ENCODE measurements around the gene SEMA4D. TPM values are rescaled to one million over a fixed set of nuclear protein-coding genes. Genes with fewer than 3 reads are reported as not detected.

Gene SEMA4D
- total and polyA plus RNA-seq, 9 of the 15 experiments (the other 6 are each of a cell fraction or from before 2014, with no cell fraction given): 0.38 to 5.1 (median 1.8) TPM

- FAIRE-seq (no peak), ATAC-seq (no peak), DNase-seq (ENCODE audit: extremely low read depth in 1 of 4, low spot score in 3 of 4) (no peak)
- no peak overlapping the region for H3K4me2 ChIP-seq (ENCODE audit: insufficient read depth, low read length)
- H3K79me2 ChIP-seq (ENCODE audit: control insufficient read depth, insufficient read depth, low read length): no peaks in the 10 kb centered on the region
- TF ChIP-seq ILF3 (IDR thresholded peaks at IDR 0.05; ENCODE audit: borderline replicate concordance) (no peak), EP300 (IDR thresholded peaks at IDR 0.05; ENCODE audit: low read length) (no peak), SNIP1 (IDR thresholded peaks at IDR 0.05; ENCODE audit: low read depth) (no peak), SPI1 (IDR thresholded peaks at IDR 0.05; ENCODE audit: borderline replicate concordance, low read depth, low read length) (no peak), ETS2 (tag; IDR thresholded peaks at IDR 0.05; ENCODE audit: borderline replicate concordance, poor library complexity, severe bottlenecking) (no peak), AFF1 (IDR thresholded peaks at IDR 0.05; ENCODE audit: low read depth in 1 of 2, partially characterized antibody in 2 of 2) (no peak), CREM (IDR thresholded peaks at IDR 0.05; ENCODE audit: low read depth) (no peak), ZNF212 (CRISPR knock-in tag; IDR thresholded peaks at IDR 0.05) (no peak), KDM4B (IDR thresholded peaks at IDR 0.05; ENCODE audit: borderline replicate concordance in 2 of 2, low read depth in 1 of 2) (no peak), RUNX1 (IDR thresholded peaks at IDR 0.05; ENCODE audit: low read depth) (no peak)
- TF ChIP-seq, protein P1, sequence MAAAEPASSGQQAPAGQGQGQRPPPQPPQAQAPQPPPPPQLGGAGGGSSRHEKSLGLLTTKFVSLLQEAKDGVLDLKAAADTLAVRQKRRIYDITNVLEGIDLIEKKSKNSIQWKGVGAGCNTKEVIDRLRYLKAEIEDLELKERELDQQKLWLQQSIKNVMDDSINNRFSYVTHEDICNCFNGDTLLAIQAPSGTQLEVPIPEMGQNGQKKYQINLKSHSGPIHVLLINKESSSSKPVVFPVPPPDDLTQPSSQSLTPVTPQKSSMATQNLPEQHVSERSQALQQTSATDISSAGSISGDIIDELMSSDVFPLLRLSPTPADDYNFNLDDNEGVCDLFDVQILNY (CRISPR knock-in tag; IDR thresholded peaks at IDR 0.05): no peak
- TF ChIP-seq, protein P2, sequence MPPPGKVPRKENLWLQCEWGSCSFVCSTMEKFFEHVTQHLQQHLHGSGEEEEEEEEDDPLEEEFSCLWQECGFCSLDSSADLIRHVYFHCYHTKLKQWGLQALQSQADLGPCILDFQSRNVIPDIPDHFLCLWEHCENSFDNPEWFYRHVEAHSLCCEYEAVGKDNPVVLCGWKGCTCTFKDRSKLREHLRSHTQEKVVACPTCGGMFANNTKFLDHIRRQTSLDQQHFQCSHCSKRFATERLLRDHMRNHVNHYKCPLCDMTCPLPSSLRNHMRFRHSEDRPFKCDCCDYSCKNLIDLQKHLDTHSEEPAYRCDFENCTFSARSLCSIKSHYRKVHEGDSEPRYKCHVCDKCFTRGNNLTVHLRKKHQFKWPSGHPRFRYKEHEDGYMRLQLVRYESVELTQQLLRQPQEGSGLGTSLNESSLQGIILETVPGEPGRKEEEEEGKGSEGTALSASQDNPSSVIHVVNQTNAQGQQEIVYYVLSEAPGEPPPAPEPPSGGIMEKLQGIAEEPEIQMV (tag; conservative IDR thresholded peaks at IDR 0.05; ENCODE audit: low read depth): no peak
- TF ChIP-seq, protein P3, sequence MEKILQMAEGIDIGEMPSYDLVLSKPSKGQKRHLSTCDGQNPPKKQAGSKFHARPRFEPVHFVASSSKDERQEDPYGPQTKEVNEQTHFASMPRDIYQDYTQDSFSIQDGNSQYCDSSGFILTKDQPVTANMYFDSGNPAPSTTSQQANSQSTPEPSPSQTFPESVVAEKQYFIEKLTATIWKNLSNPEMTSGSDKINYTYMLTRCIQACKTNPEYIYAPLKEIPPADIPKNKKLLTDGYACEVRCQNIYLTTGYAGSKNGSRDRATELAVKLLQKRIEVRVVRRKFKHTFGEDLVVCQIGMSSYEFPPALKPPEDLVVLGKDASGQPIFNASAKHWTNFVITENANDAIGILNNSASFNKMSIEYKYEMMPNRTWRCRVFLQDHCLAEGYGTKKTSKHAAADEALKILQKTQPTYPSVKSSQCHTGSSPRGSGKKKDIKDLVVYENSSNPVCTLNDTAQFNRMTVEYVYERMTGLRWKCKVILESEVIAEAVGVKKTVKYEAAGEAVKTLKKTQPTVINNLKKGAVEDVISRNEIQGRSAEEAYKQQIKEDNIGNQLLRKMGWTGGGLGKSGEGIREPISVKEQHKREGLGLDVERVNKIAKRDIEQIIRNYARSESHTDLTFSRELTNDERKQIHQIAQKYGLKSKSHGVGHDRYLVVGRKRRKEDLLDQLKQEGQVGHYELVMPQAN (IDR thresholded peaks at IDR 0.05; ENCODE audit: borderline replicate concordance): no peak
- no peaks in the 10 kb centered on the region for H4K20me1 ChIP-seq (replicated peaks; ENCODE audit: control insufficient read depth, insufficient read depth, low read length)
- no peaks in the 10 kb centered on the region for H3K36me3 ChIP-seq (ENCODE audit: control insufficient read depth, insufficient read depth, low read length)
- in situ Hi-C loops (cut with MboI): no loop called here
- no peak overlapping the region for H2AFZ ChIP-seq (ENCODE audit: low read depth, low read length)
- 0% methylated on average over 3 of the region's 4 CpGs for WGBS (ENCODE audit: insufficient coverage, low coverage, missing lambda C conversion rate)
- H3K27ac ChIP-seq (ENCODE audit: extremely low read depth, low read depth, low read length): no peak overlapping the region
- no peak overlapping the region for H3K4me3 ChIP-seq
- H3K9ac ChIP-seq (ENCODE audit: insufficient read depth in 1 of 2, low read depth in 2 of 2, low read length in 2 of 2): no peak overlapping the region
- intact Hi-C loops (cut with micrococcal nuclease): no loop called here
- ChIA-PET CTCF (ENCODE audit: low intra/inter-chr PET ratio) (no interaction called here), POLR2A (no interaction called here)
- H3K27me3 ChIP-seq (ENCODE audit: control insufficient read depth in 2 of 2, insufficient read depth in 2 of 2, low read length in 2 of 2): peaks cover 15 to 67% of the 10 kb centered on the region in 2 experiments
- H3K9me3 ChIP-seq (replicated peaks; ENCODE audit: control insufficient read depth, insufficient read depth, low read depth, low read length): no peaks in the 10 kb centered on the region
- H3K9me1 ChIP-seq (ENCODE audit: control insufficient read depth, insufficient read depth, low read length): no peaks in the 10 kb centered on the region
- no TSS peak for BruUV-seq (replicated peaks)
- H3K4me1 ChIP-seq (replicated peaks in 1 of 2; ENCODE audit: control insufficient read depth in 2 of 2, insufficient read depth in 2 of 2, low read length in 2 of 2): peaks cover 0 to 9% of the 10 kb centered on the region in 2 experiments; a peak in 2 of 5 replicates
Measured at GRCh38 chr9:89381308-89381609, 116.7 kb downstream of the SEMA4D start.

Measured in K562 (cell line).